HG03039 (cell line): ENCODE results near the gene CTRL.

Experiments
- ATAC-seq: cut with Tn5 transposase; IDR thresholded peaks from one replicate; pipeline ENCODE4 v1.9.1; 2021; ENCODE audit warnings: mild to moderate bottlenecking, moderate library complexity; ENCODE audit not compliant: unreplicated experiment

Gene CTRL

DNA sequence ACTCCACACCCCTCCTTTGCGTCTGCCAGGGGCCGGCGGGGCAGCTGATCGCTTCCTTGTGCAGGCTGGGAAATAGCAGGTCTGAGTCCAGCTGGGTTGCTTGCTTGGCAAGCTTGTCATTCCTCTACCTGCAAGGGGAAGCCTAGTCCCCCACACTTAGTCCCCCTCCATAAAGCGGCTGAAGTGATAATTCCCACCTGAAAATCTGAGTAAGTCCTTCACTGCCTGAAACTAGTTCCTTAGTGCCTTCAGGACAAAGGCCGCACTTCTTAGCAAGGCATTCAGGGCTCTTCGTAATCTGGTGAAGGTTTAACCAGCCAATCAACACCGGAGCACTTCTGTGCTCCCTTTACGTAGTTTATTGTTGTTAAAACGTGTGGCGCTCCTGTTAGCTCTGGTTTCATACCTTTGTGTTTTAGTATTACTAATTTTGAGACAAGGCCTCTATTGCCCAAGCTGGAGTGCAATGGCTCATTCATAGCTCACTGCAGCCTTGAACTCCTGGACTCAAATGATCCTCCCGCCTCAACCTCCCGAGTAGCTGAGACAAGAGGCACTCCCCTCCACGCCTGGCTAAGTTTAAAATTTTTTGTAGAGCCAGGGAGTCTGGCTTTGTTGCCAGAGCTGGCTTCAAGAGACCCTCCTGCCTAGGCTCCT, 37.8 kb downstream of the CTRL start:
- ATAC-seq = peak; percentile 24

DNA sequence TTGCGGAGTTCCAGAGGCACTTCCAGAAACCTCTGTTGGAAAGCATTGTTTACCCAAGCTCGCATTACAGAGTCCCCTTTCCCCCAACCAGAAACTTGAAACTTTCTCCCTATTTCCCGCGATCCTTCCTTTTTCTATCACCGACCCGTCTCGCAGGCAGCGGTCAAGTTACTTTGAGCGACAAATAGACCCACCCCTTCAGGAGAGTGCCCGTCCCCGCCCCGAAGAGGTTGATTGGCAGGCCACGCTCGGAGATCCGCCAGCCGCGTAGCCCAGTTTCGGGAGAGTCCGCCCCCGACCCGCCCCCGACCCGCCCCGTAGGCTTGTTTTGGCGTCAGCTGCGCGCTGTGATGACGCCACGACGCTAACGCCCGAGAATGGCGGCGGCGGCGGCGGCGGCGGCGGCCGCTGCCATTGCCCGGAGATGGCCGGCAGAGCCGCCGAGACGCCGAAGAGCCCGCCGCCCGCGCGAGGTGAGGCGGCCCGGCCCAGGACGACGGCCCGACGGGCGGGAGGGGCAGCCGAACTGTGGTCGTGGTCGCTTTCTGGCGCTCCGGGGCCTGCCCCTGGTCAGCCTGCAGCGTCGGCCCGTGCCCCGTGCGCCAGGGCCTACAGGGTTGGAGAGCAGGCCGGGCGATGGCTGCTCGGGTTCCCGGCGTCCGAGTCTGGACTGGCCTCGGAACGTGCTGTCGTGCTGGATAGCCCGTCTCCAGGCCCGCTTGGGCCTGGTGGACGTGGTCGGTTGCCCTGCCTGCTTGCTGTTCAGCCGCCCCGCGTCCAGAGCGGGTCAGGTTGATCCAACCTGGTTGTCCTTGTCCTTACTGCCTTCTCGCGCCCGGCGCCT, 38.5 kb downstream of the CTRL start, which contains the start of gene PSKH1:
TSS of gene PSKH1 (plus strand) at position 356 of the 844 bp plus-strand sequence. CDS start 15,496 bp downstream, outside the sequence.
- peak; percentile 77 for ATAC-seq

DNA sequence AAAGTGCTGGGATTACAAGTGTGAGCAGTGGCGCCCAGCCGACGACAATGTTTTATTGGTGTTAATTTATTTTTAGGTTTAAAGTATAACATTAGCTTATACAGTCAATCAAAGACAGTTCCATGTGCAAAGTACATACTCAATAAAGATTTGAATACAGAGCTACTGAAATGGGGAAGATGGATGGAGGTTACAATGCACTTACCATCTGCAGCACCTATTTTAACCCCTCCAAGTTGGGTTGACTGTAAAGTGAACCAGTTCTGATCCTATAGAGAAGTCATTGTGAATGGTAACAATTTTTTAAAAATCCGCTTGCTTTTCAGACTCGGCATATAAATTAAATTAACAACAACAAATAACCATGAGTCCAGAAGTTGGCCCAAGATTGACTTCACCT, 39.3 kb downstream of the CTRL start:
- no peak for ATAC-seq

DNA sequence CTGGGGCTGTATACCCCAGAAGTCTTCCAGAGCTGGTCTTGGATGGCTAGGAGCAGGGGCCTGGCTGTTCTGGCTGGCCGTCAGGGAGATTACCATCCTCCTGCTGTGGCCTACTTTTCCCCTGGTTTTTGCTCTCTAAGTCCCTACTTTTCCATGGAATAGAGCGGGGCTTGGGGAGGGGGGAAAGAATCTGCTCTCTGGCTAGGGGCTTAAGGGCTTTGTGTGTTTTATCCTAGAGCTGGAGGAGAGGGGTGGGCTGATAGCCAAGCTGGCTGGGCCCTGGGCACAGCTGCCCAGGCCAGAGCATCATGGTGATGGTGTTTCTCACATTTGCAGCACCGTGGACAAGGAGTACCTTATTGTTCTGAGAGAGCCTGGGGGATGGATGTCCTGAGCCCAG, 43.3 kb downstream of the CTRL start:
- no peak for ATAC-seq

DNA sequence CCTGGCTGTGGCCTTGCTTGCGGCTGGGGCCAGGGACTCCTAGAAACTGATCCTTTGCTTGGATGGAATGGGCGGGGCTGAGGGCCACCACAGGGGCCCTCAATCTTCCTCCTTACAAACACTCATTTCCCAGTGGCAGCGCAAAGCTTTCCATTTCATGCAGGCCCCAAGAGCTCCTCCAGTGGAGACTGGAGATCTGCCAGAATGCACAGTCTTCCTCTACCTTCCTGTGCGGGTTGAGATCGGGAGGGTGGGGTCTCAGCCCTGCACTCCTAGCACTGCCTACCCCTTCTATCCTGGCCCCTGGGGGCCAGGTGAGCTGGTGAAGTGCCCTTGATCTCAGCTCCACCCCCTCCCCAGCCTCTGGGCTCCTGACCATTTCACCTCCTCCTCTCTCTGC, 45.3 kb downstream of the CTRL start:
- no peak for ATAC-seq

DNA sequence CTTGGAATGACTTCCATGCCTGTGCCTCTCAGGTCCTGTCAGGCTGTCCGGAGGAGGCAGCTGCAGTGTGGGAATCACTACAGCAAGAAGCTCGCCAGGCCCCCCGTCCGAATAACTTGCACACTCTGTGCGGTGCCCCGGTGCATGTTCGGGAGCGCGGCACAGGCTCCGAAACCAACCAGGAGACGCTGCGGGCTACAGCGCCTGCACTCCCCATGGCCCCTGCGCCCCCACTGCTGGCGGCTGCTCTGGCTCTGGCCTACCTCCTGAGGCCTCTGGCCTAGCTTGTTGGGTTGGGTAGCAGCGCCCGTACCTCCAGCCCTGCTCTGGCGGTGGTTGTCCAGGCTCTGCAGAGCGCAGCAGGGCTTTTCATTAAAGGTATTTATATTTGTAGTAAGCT, 45.7 kb downstream of the CTRL start:
- no peak for ATAC-seq

DNA sequence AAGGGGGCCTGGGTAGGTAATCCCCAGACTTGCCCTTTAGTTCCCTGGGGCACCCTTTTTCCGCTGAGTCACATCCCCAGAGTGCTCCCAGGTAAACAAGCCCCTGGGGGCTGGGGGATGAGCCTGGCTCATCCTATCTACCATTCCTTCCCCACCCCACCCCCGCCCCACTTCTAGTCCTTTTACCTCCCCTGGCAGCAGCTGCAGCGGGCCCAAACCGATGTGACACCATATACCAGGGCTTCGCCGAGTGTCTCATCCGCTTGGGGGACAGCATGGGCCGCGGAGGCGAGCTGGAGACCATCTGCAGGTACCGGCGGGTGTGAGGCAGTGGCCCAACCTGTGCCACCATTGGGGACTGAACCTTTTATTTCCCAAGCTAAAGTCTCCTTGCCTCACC, 46.1 kb downstream of the CTRL start:
- ATAC-seq = no peak

DNA sequence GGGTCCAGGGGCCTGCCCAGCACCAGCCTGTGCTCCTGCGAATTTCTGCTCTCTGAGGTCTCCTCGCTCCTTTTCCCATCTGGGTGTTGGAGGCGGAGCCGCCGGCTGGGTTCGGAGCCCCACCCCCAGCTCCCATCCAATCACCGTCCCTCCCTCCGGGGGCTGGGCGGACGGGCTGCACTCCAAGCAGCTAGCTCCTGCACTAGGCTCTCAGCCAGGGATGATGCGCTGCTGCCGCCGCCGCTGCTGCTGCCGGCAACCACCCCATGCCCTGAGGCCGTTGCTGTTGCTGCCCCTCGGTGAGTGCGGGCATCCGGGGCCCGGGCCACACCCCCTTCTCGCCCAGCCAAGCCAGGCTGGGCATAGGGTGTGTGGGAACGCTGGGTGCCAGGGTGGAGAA, 47.0 kb downstream of the CTRL start, which contains the start of gene NRN1L:
TSS of gene NRN1L (plus strand) at position 202 of the 400 bp plus-strand sequence. CDS start at position 221, 19 bp downstream.
- ATAC-seq = no peak

DNA sequence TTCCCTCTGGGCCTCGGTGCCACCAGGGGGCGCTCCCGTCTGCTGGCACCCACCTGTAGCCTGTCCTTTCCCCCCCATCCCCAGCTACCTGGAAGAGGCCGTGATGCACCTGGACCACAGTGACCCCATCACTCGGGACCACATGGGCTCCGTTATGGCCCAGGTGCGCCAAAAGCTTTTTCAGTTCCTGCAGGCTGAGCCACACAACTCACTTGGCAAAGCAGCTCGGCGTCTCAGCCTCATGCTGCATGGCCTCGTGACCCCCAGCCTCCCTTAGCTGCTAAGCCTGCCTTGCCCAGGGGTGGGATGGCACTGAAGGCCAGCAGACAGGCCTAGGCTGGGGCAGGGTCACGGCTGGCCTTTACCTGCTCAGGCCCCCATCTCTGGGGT, 47.8 kb downstream of the CTRL start:
- no peak for ATAC-seq

DNA sequence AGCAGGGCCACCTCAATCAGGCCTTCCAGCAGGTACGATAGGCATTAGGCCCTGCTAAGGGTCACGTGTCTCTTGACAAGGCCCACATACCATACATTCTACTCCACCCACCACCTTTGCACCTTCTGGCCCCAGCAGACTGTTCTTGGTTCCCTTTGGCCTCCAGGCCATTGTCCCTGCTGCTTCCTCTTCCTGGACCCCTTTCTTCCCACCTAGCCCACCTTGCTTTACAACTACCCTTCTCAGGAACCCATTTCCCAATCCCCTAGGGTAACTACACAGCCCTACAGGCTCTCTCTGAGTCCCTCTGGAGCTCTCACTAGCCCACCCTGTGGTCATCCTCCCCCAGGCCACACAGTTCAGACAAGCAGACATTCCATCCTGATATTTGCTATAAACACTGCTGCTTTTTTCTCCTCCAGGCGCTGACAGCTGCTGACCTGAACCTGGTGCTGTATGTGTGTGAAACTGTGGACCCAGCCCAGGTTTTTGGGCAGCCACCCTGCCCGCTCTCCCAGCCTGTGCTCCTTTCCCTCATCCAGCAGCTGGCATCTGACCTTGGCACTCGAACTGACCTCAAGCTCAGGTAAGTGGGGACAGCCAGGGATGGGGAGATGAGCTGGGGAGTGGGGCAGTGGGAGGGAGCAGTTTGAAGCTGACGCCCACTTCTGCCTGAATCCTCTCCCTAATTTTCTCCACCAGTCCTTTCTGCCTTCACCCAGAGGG, 48.4 kb downstream of the CTRL start:
- no peak for ATAC-seq

DNA sequence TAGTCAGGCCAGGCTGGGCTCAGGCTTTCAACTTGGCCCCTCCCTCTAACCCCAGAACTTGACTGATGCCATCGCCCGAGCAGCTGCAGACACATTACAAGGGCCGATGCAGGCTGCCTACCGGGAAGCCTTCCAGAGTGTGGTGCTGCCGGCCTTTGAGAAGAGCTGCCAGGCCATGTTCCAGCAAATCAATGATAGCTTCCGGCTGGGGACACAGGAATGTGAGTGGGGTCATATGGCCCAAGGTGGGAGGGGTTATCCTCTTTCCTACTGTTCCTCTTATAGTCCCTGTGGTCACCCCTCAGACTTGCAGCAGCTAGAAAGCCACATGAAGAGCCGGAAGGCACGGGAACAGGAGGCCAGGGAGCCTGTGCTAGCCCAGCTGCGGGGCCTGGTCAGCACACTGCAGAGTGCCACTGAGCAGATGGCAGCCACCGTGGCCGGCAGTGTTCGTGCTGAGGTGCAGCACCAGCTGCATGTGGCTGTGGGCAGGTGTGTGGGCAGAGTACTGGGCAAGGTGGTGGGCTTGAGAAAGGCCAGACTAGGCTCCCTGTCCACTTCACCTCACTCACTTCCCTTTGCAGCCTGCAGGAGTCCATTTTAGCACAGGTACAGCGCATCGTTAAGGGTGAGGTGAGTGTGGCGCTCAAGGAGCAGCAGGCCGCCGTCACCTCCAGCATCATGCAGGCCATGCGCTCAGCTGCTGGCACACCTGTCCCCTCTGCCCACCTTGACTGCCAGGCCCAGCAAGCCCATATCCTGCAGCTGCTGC, 49.1 kb downstream of the CTRL start:
- ATAC-seq = no peak

DNA sequence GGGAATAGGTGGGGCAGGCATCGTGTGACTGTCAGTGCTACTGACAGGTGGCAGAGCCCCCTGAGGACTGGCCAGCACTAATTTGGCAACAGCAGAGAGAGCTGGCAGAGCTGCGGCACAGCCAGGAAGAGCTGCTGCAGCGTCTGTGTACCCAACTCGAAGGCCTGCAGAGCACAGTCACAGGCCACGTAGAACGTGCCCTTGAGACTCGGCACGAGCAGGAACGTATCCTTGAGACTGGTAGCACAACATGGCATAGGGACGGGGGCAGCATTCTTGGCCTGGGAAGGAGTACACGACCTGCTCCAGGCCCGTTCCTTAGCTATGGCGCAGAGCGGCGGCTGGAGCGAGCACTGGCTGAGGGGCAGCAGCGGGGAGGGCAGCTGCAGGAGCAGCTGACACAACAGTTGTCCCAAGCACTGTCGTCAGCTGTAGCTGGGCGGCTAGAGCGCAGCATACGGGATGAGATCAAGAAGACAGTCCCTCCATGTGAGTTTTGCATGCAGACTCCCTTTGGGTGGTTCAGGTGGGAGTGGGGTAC, 50.0 kb downstream of the CTRL start:
- no peak for ATAC-seq

DNA sequence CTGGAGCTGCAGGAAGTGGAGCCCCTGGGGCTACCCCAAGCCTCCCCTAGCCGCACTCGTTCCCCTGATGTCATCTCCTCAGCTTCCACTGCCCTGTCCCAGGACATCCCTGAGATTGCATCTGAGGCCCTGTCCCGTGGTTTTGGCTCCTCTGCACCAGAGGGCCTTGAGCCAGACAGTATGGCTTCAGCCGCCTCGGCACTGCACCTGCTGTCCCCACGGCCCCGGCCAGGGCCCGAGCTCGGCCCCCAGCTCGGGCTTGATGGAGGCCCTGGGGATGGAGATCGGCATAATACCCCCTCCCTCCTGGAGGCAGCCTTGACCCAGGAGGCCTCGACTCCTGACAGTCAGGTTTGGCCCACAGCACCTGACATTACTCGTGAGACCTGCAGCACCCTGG, 51.1 kb downstream of the CTRL start:
- no peak for ATAC-seq

DNA sequence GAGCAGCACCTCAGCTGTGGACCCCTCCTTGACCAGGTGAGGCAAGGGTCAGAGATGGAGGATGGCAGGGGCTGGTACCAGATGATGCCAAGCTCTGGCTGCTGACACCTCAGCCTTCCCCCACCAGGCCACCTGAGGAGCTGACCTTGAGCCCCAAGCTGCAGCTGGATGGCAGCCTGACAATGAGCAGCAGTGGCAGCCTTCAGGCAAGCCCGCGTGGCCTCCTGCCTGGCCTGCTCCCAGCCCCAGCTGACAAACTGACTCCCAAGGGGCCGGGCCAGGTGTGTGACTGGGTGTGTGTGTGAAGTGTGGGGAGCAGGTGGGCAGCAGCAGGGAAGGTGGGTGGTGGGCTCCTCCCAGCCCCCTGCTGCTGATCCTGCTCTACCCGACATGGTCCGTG, 51.7 kb downstream of the CTRL start:
- no peak for ATAC-seq
